Muscle of arm (tissue), 12 donors: ENCODE measurements around the gene RPL32. TPM values are rescaled to one million over a fixed set of nuclear protein-coding genes. Genes with fewer than 3 reads are reported as not detected.
"Not testable (repeated sequence)": the region's sequence is repeated elsewhere in the genome, so short reads cannot be mapped to it uniquely, and the experiment has no call there.

Source experiments
- DNase-seq: peaks from one replicate; pipeline ENCODE4 v3.0.0-alpha.2; 2013
- polyA plus RNA-seq, 12 donors: library from polyadenylated mRNA; unstranded; fragments of 120-200 nt; gene quantifications; one replicate each; pipeline ENCODE4 v1.2.1, GENCODE V29; 2013; ENCODE audit not compliant: insufficient read length in 12 of 12

The RPL32 gene
- polyA plus RNA-seq, 12 donors = 2,891 to 4,447 (median 3,076) TPM; not detected in 1

DNA sequence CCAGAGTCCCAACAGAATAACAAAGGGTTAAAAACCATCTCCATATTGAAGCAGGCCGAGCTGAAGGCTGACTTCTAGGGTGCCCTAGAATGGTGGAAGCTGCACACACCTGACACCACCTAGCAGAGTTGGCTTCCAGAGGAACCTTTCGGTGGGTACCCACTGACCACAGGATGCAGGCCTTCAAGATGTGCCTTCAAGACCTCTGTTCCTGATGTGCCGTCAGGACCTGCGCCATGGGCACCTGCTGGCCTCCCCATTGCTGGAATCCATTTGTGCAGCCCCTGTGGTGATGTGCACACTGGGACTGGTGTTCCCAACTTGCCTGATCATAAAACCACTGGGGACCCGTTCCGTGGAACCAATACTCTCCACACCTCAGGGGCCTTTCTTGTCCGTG, 35.7 kb upstream of the RPL32 start:
- DNase-seq = no peak

DNA sequence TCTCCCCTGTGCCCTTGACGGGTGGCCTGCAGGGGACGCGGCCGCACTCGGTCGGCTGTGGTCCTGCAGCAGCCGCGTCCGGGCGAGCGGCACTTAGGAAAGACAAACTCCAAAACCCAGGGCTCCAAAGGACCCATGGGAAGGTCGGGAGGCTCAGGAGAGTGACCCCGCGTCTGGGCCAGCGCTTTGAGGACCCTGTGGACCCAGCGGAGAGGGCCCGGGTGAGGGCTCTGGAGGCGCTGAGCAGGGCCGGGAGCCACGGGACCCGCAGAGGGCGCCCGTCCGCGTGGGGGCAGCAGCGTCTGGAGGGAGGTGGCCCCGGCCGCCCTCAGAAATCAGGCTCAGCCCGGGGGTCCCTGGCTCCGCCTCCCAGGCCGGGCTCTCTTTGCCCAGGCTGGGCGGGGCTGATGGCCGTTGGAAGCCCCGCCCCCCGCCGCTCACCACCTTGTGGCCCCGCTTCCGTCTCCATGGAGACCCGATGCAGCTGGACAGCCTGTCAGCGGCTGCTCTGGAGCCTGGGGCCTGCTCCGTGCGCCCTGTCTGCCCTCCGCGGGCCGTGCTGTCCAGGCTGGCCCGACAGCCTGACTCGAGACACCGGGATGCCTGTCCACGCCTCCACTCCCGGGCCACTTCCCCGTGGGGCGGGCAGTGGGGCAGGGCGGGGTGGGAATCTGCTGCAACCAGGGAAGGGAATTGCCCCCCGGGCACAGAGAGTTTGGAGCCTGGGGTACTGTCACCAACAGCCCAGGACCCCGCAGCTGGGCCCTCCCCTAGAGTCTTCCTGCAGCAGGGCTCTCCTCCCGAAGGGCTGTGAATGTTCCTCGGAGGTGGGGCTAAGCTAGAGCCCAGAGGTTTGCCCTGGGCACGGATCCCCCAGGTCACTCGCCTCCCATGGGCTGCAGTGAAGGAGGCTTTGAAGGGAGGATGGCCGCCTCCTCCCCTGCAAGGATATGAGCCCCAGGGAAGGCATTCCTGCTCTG, 34.8 kb upstream of the RPL32 start:
- DNase-seq = no peak

- no peak for DNase-seq
Measured at GRCh38 chr3:12871404-12871983, 30.1 kb upstream of the RPL32 start.

DNA sequence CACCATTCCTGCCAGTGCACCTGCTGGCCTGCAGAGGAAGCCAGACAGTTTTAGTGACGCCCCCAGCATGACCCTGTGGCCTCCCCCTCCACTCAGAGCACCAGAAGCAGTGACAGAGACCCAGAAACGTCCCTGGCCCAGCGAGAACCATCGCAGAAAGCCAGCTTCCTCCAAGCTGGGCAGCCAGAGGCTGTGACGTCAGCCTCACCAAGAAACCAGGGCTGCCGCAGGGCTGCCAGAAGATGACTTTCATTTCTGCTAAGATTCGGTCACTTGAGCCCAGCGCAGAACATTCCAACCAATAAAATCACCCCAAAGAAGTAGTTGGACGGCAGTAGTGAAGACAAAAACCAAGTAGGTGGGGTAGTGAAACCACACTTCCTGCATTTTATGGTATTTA, 29.6 kb upstream of the RPL32 start:
- no peak for DNase-seq

DNA sequence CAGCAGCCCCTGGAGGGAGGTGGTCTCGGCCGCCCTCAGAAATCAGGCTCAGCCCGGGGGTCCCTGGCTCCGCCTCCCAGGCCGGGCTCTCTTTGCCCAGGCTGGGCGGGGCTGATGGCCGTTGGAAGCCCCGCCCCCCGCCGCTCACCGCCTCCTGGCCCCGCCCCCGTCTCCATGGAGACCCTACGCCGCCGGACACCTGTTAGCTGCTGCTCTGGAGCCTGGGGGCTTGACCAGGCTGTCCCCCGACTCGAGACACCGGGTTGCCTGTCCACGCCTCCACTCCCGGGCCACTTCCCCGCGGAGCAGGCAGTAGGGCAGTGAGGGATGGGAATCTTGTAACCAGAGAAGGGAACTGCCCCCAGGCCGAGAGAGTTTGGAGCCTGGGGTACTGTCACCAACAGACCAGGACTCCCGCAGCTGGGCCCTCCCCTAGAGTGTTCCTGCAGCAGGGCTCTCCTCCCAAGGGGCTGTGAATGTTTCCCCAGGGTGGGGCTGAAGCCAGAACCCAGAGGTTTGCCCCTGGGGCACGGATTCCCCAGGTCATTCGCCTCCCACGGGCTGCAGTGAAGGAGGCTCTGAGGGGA, 27.8 kb upstream of the RPL32 start:
- no peak for DNase-seq

- DNase-seq = peak; percentile 92
Measured at GRCh38 chr3:12868039-12869034, 27.0 kb upstream of the RPL32 start.

DNA sequence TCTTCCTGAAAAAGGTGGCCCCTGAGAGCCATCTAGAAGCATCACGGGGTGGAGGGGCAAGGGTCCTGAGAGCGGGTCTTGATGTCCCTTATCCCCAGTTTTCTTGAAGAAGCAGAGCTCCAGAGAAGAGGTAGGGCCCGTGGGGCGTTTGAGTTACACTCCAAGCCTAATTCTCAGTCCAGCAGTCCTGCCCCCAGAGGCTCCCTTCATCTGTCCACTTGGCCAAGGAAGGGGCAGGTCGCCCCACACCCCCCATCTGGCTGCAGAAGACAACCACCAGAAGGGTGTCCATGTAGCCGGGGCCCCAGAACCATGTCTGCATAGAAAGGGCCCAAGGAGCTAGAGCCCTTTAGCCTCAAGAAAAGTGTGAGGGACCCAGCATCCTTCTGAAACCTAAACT, 25.5 kb upstream of the RPL32 start:
- DNase-seq = no peak

GRCh38 chr3:12865271-12865670, 23.9 kb upstream of the RPL32 start:
- DNase-seq = no peak

GRCh38 chr3:12862387-12862786, 21.0 kb upstream of the RPL32 start:
- no peak for DNase-seq

GRCh38 chr3:12861611-12862010, 20.2 kb upstream of the RPL32 start:
- no peak for DNase-seq

GRCh38 chr3:12859840-12860239, 18.5 kb upstream of the RPL32 start:
- DNase-seq = no peak

DNA sequence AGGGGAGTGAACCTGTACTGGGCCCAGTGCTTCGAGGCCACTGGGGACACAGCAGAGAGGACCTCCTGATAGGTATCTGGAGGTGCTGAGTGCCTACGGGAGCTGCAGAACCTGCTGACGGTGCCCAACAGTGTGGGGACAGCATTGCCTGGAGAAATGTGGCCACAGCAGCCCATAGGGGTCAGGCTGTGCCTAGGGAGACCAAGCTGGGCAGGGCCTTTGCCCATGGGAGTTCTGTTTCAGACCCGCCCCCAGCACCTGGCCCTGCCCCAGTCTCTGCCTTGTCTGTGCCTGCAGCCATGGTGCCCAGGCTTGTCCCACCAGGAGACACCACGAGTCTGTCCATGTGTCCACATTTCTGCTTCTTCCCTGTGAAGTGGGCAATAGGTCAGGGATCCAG, 15.3 kb upstream of the RPL32 start:
- no peak for DNase-seq

DNA sequence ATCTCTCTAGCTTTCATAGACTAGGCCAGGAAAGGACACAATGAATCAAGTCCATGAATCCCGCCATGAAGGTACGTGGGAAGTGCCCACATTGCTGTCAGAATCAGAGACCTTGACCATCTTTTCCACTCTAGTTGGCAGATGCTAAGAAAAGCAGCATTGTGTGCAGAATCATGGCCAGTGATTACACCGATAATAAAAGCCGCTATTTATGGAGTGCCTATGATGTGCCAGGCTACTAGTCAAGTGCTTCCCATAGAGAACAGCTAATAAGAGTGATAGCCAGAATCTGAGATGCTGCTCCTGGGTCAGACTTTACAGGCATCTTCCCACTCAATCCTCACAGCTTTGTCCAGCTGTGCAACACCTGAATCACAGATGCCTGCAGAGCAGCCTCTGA, 13.2 kb upstream of the RPL32 start:
- no peak for DNase-seq

GRCh38 chr3:12853847-12854246, 12.5 kb upstream of the RPL32 start:
- DNase-seq = not testable (repeated sequence)

DNA sequence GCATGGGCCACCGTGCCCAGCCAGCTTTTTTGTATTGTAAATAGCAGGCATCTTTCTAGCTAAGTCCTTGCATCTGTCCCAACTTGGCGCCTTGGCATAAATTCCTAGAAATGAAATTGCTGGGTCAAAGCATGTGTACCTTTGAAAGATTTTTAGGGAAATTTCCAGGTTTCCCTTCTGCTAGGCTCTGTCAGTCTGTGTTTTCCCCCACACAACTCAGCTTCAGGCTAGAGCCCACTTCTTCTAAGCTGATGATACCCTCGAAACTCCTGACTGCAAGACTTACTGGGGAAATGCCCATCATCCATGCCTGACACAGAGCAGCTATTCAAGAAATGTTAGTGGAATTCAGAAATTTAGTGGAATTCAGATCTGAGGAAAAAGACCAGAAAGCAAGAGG, 10.8 kb upstream of the RPL32 start:
- DNase-seq = no peak

DNA sequence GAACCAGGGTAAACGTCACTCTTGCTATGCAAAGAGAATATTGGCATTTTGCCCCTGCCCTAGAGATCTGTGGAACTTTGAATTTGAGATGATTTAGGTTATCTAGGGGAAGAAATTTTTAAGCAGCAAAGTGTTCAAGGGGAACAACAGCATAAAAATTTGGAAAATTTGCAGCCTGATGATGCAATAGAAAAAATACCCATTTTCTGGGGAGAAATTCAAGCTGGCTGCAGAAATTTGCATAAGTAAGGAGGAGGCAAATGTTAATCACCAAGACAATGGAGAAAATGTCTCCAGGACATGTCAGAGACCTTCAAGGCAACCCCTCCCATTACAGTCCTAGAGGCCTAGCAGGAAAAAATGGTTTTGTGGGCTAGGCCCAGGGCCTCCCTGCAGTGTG, 4.4 kb upstream of the RPL32 start:
- DNase-seq = no peak

GRCh38 chr3:12842469-12842868, 1.1 kb upstream of the RPL32 start:
- DNase-seq = no peak

DNA sequence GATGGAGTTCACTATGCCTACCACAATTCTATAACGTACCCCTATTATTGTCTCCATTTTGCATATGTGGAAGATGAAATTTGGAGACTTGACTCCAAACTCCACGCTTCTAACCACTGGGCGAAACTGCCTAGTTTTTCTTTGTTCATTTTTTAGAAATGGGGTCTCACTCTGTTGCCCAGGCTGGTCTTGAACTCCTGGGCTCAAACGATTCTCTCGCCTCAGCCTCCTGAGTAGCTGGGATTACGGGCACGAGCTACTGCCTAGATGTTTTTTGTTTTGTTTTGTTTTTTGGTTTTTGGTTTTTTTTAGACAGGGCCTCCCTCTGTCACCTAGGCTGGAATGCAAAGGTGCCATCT, 584 bp upstream of the RPL32 start:
- no peak for DNase-seq

DNA sequence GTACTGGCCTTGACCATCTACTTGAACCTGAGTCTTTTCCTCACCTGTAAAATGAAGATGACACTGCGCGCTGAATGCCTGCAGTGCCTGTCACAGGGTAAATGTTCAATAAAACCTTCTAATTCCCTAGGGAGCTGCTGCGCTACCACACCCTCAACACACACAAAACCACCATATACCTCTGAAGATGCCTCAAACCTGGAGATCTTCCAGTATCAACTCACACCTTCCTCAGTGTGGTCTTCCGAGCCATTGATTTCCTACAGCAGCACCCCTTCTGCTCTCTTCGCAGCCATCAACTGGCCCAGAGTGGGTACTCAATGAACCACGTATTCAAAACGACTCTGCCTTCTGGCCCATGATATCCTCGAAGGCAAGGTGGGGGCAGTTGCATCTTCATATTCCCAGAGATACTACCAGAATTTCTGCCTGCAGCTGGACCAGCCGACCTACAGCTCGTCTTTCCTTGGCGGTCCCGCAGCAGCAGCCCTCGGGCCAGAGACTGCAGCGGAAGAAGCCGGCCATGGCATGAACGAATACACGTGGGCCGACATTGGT, 695 bp downstream of the RPL32 start:
- no peak for DNase-seq

DNA sequence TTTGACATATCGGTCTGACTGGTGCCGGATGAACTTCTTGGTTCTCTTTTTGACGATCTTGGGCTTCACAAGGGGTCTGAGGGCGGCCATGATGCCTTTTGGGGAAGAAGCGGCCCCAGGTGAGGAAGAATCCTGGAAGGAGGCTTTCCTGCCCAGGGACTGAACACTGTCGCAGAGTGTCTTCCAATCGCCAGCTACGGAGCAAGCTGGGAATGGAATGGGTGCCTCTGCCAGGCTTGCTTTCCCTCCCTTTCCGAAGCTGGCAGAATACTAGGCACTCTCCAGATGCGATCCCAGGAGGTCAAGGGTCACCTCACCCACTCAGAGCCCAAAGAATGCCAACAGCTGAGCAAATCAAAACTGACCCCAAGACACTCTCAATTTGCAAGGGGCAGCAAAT, 1.2 kb downstream of the RPL32 start:
- DNase-seq = not testable (repeated sequence)

DNA sequence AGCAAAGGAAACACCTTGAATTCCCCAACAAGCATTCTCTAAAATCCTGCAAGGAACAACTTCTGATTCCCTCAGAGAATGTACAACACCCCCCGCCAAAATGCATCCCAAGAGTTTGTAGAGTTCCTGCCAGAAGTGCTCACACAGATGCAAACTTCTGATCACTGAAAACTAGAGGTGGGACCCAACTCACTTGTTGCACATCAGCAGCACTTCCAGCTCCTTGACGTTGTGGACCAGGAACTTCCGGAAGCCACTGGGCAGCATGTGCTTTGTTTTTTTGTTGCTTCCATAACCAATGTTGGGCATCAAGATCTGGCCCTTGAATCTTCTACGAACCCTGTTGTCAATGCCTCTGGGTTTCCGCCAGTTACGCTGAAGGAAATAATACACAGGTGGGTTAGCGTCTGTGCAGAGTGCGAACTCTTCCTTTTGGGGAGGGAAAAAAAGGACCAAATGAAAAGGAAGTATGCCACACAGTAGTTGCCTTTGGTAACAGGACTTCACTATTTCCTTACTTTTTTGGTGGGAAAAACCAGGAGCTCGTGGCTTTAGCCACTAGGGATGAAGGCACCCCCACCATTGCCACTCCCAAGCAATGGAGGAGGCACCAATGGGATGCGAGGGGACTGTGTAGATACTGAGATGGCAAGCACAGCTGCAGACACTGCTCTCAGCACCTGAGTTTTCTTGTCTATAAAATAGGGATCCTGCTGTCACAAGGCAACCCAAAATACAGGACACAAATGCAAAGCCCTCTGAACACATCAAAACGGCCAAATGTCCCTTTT, 2.0 kb downstream of the RPL32 start:
- DNase-seq = no peak
